Measurements from ENCODE around the gene CPNE5. TPM values are rescaled to one million over a fixed set of nuclear protein-coding genes. Genes with fewer than 3 reads are reported as not detected.

Gene CPNE5
- total and polyA plus RNA-seq, 9 of the 15 experiments (the other 6 are each of a cell fraction or from before 2014, with no cell fraction given): 0.14 to 1.0 (median 0.46) TPM; not detected in 2

- TF ChIP-seq STAT6 (CRISPR knock-in tag; IDR thresholded peaks at IDR 0.05) (no peak), ZNF277 (CRISPR knock-in tag; IDR thresholded peaks at IDR 0.05; ENCODE audit: borderline replicate concordance) (no peak), CREM (IDR thresholded peaks at IDR 0.05; ENCODE audit: low read depth) (no peak), RB1 (IDR thresholded peaks at IDR 0.05; ENCODE audit: low read depth) (no peak), CREB3L1 (IDR thresholded peaks at IDR 0.05; ENCODE audit: borderline replicate concordance, low read depth) (no peak), ZNF75A (CRISPR knock-in tag; IDR thresholded peaks at IDR 0.05) (no peak), ZBTB5 (IDR thresholded peaks at IDR 0.05) (no peak), KDM5B (IDR thresholded peaks at IDR 0.05; ENCODE audit: insufficient replicate concordance, low read depth, low read length) (peak; percentile 23), ZNF778 (CRISPR knock-in tag; IDR thresholded peaks at IDR 0.05) (no peak)
These were observed 12.6 kb downstream of the CPNE5 start (continued) for GRCh38 chr6:36826520-36827227.
